Measurements from ENCODE around the gene DUS1L. TPM values are rescaled to one million over a fixed set of nuclear protein-coding genes. Genes with fewer than 3 reads are reported as not detected.

DUS1L gene
- total and polyA plus RNA-seq, 4 donors: 40.0 to 179 (median 100.0) TPM

- H3K27ac ChIP-seq (ENCODE audit: low read depth in 1 of 2, low read length in 1 of 2): no peak overlapping the region
- no peak overlapping the region for H3K9ac ChIP-seq (ENCODE audit: insufficient read depth in 1 of 2, low read length in 2 of 2)
- H3K4me1 ChIP-seq (ENCODE audit: control insufficient read depth in 5 of 5, insufficient read depth in 5 of 5, low read length in 5 of 5): peaks cover 0 to 13% (median 4%) of the 10 kb centered on the region in 5 donors
- H3K27me3 ChIP-seq (ENCODE audit: control insufficient read depth in 3 of 3, insufficient read depth in 3 of 3, low read length in 2 of 3): no peaks in the 10 kb centered on the region
- 89 to 91% methylated on average over 24 of the region's 24 CpGs for WGBS, 2 donors
- ATAC-seq (ENCODE audit: insufficient read depth, low FRiP score): no peak
- peaks cover 0 to 25% (median 4%) of the 10 kb centered on the region in 4 donors for H3K36me3 ChIP-seq (ENCODE audit: control insufficient read depth in 4 of 4, insufficient read depth in 4 of 4, low read length in 4 of 4)
- H3K9me3 ChIP-seq (ENCODE audit: control insufficient read depth in 4 of 4, insufficient read depth in 3 of 4, low read length in 3 of 4): no peaks in the 10 kb centered on the region
- H3K4me3 ChIP-seq: no peak overlapping the region
- TF ChIP-seq, protein P1, sequence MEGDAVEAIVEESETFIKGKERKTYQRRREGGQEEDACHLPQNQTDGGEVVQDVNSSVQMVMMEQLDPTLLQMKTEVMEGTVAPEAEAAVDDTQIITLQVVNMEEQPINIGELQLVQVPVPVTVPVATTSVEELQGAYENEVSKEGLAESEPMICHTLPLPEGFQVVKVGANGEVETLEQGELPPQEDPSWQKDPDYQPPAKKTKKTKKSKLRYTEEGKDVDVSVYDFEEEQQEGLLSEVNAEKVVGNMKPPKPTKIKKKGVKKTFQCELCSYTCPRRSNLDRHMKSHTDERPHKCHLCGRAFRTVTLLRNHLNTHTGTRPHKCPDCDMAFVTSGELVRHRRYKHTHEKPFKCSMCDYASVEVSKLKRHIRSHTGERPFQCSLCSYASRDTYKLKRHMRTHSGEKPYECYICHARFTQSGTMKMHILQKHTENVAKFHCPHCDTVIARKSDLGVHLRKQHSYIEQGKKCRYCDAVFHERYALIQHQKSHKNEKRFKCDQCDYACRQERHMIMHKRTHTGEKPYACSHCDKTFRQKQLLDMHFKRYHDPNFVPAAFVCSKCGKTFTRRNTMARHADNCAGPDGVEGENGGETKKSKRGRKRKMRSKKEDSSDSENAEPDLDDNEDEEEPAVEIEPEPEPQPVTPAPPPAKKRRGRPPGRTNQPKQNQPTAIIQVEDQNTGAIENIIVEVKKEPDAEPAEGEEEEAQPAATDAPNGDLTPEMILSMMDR (IDR thresholded peaks at IDR 0.05; ENCODE audit: control extremely low read depth, extremely low read depth): no peak
- no peak for DNase-seq
These were observed 18.2 kb downstream of the DUS1L start for GRCh38 chr17:82047379-82047778.

GRCh38 chr17:82046903-82047302, 18.7 kb downstream of the DUS1L start:
- 92 to 93% methylated on average over 21 of the region's 21 CpGs for WGBS, 2 donors
- Histone ChIP-seq H3K36me3 (ENCODE audit: control insufficient read depth in 4 of 4, insufficient read depth in 4 of 4, low read length in 4 of 4) (peaks cover 0 to 25% (median 4%) of the 10 kb centered on the region in 4 donors), H3K27me3 (ENCODE audit: control insufficient read depth in 3 of 3, insufficient read depth in 3 of 3, low read length in 2 of 3) (no peaks in the 10 kb centered on the region), H3K9me3 (ENCODE audit: control insufficient read depth in 4 of 4, insufficient read depth in 3 of 4, low read length in 3 of 4) (no peaks in the 10 kb centered on the region), H3K4me1 (ENCODE audit: control insufficient read depth in 5 of 5, insufficient read depth in 5 of 5, low read length in 5 of 5) (peaks cover 0 to 10% (median 4%) of the 10 kb centered on the region in 5 donors), H3K27ac (ENCODE audit: low read depth in 1 of 2, low read length in 1 of 2) (no peak overlapping the region), H3K9ac (ENCODE audit: insufficient read depth in 1 of 2, low read length in 2 of 2) (no peak overlapping the region), H3K4me3 (no peak overlapping the region)
- ATAC-seq (ENCODE audit: insufficient read depth, low FRiP score) (no peak), DNase-seq (no peak)
- TF ChIP-seq, protein P1 (IDR thresholded peaks at IDR 0.05; ENCODE audit: control extremely low read depth, extremely low read depth): no peak

DNA sequence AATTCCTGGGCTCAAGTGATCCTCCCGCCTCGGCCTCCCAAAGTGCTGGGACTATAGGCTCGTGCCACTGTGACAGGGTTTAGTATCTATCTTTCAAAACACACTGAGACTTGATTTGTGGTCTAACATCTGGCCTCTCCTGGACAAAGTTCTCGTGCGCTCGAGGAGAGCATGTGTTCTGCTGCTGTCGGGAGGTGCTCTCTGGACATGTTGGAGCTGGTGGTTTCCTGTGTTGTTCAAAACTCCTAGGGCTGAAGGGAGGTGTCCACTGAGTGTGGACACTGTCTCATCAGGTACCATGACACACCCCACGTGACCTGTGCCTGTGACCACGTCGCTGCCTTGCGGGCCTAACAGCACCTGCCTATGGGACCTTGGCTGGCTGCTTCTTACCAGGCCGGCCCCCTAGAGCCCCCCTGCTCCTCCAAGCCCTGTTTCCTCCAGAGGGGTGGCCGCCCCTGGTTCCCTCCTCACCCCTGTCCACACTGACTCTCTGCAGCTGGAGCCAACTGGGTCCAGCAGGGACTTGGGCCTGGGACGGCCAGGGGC, 19.6 kb downstream of the DUS1L start:
- WGBS, 2 donors: 83 to 86% methylated on average over 14 of the region's 14 CpGs
- no peak overlapping the region for H3K4me3 ChIP-seq
- no peak overlapping the region for H3K27ac ChIP-seq (ENCODE audit: low read depth in 1 of 2, low read length in 1 of 2)
- H3K4me1 ChIP-seq (ENCODE audit: control insufficient read depth in 5 of 5, insufficient read depth in 5 of 5, low read length in 5 of 5): peaks cover 0 to 10% (median 4%) of the 10 kb centered on the region in 5 donors
- peaks cover 0 to 25% (median 4%) of the 10 kb centered on the region in 4 donors for H3K36me3 ChIP-seq (ENCODE audit: control insufficient read depth in 4 of 4, insufficient read depth in 4 of 4, low read length in 4 of 4)
- no peaks in the 10 kb centered on the region for H3K27me3 ChIP-seq (ENCODE audit: control insufficient read depth in 3 of 3, insufficient read depth in 3 of 3, low read length in 2 of 3)
- DNase-seq: no peak
- TF ChIP-seq, protein P1 (IDR thresholded peaks at IDR 0.05; ENCODE audit: control extremely low read depth, extremely low read depth): no peak
- no peak for ATAC-seq (ENCODE audit: insufficient read depth, low FRiP score)
- no peak overlapping the region for H3K9ac ChIP-seq (ENCODE audit: insufficient read depth in 1 of 2, low read length in 2 of 2)
- no peaks in the 10 kb centered on the region for H3K9me3 ChIP-seq (ENCODE audit: control insufficient read depth in 4 of 4, insufficient read depth in 3 of 4, low read length in 3 of 4)

DNA sequence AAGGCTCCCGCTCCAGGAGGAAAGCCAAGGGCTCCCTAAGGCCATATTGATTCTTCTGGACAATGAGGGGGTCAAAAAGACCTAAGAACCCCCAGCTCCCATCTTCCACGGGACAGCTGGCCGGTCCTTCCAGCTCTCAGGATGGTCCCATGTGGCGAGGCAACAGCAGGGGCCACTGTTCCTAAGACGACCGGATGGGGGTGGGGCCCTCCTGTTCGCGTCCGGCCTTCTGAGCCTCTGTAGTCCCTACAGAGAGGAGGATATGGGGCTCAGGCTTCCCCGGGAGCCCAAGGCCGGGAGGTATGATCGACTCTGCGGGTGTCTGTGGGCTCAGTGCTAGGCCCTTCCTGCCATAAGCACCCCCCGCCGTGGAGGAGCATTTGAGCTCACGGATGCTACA, 22.1 kb downstream of the DUS1L start:
- Histone ChIP-seq H3K27ac (ENCODE audit: low read depth in 1 of 2, low read length in 1 of 2) (no peak overlapping the region), H3K36me3 (ENCODE audit: control insufficient read depth in 4 of 4, insufficient read depth in 4 of 4, low read length in 4 of 4) (peaks cover 0 to 15% (median 2%) of the 10 kb centered on the region in 4 donors), H3K27me3 (ENCODE audit: control insufficient read depth in 3 of 3, insufficient read depth in 3 of 3, low read length in 2 of 3) (no peaks in the 10 kb centered on the region), H3K9ac (ENCODE audit: insufficient read depth in 1 of 2, low read length in 2 of 2) (no peak overlapping the region), H3K4me3 (no peak overlapping the region), H3K9me3 (ENCODE audit: control insufficient read depth in 4 of 4, insufficient read depth in 3 of 4, low read length in 3 of 4) (no peaks in the 10 kb centered on the region), H3K4me1 (ENCODE audit: control insufficient read depth in 5 of 5, insufficient read depth in 5 of 5, low read length in 5 of 5) (no peaks in the 10 kb centered on the region)
- TF ChIP-seq, protein P1 (IDR thresholded peaks at IDR 0.05; ENCODE audit: control extremely low read depth, extremely low read depth): no peak
- no peak for ATAC-seq (ENCODE audit: insufficient read depth, low FRiP score)
- DNase-seq: no peak
- WGBS, 2 donors: 75 to 85% methylated on average over 16 of the region's 16 CpGs

All from lung (tissue), 12 donors.